ENCODE measurements around the gene MZB1. TPM values are rescaled to one million over a fixed set of nuclear protein-coding genes. Genes with fewer than 3 reads are reported as not detected.

MZB1 gene
- total and polyA plus RNA-seq, 2 of the 8 experiments (the other 6 are each of a cell fraction or from before 2014, with no cell fraction given) = 0.39 to 0.47 TPM

DNA sequence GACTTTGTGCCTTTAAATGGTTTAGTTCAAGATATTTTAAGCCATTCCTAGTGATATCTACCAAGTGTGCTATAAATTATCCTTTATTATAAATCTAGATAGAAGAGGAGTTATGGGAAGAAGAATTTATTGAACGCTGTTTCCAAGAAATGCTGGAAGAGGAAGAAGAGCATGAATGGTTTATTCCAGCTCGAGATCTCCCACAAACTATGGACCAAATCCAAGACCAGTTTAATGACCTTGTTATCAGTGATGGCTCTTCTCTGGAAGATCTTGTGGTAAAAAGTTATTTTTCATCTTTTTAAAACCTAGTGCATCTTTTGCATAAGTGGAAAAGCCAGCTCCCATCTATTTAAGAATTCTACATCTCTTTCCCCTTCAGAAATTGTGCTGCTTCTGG lies 25.2 kb downstream of the MZB1 start:
- H3K4me3 ChIP-seq (ENCODE audit: extremely low read depth in 1 of 4, insufficient read depth in 2 of 4, low read depth in 3 of 4, low read length in 4 of 4) = no peak overlapping the region
- H2BK120ac ChIP-seq (replicated peaks; ENCODE audit: low read depth, low read length) = no peak overlapping the region
- H3K18ac ChIP-seq (ENCODE audit: extremely low read depth, low read length) = no peak overlapping the region
- WGBS, 2 experiments (ENCODE audit: extremely low coverage in 1 of 2, insufficient coverage in 1 of 2, insufficient read length in 1 of 2, insufficient replicate concordance in 2 of 2, low coverage in 1 of 2, low lambda C conversion rate in 2 of 2, missing lambda C conversion rate in 1 of 2) = 89% methylated on average over 2 of the region's 2 CpGs; no CpG with 5 or more reads in 1 of the 2 experiments
- H3K23ac ChIP-seq (ENCODE audit: insufficient read length) = no peak overlapping the region
- no peak overlapping the region for H3K4me2 ChIP-seq (ENCODE audit: insufficient read depth in 1 of 2, low read depth in 2 of 2, low read length in 2 of 2)
- H3K9me3 ChIP-seq (ENCODE audit: insufficient read depth in 2 of 2, low read depth in 1 of 2, low read length in 1 of 2) = no peaks in the 10 kb centered on the region
- peaks cover 2 to 4% of the 10 kb centered on the region in 2 experiments for H4K20me1 ChIP-seq (replicated peaks in 1 of 2; ENCODE audit: control insufficient read depth in 1 of 2, insufficient read depth in 2 of 2, low read length in 2 of 2)
- H3K56ac ChIP-seq (replicated peaks; ENCODE audit: insufficient read length, low read depth, low read length) = no peak overlapping the region
- no peak overlapping the region for H4K5ac ChIP-seq (ENCODE audit: insufficient read length, low read depth, low read length)
- DNase-seq (ENCODE audit: low read depth in 1 of 2, low spot score in 2 of 2) (no peak), FAIRE-seq (no peak)
- H2AFZ ChIP-seq (ENCODE audit: low read length) = no peak overlapping the region
- no peak overlapping the region for H2AK5ac ChIP-seq (ENCODE audit: low read depth, low read length)
- CTCF ChIA-PET (ENCODE audit: partially characterized antibody) = no interaction called here
- peaks cover 5% of the 10 kb centered on the region; the same call in 1 of the 2 replicates for H3K79me1 ChIP-seq (ENCODE audit: low read depth, low read length)
- POLR2A ChIA-PET (ENCODE audit: partially characterized antibody) = interaction anchor here (0.8 to 2.3 kb wide), 3 partner anchors 9 to 32 kb away, joined by 3 to 8 read pairs (median 5); no protein-coding TSS in a partner anchor
- H2BK12ac ChIP-seq (ENCODE audit: low read depth, low read length) = no peak overlapping the region
- H3K79me2 ChIP-seq (ENCODE audit: control insufficient read depth in 1 of 2, insufficient read depth in 2 of 2, low read length in 2 of 2) = peaks cover 0 to 27% of the 10 kb centered on the region in 2 experiments; a peak in 2 of 4 replicates
- no peaks in the 10 kb centered on the region for H3K27me3 ChIP-seq (replicated peaks in 1 of 4; ENCODE audit: control insufficient read depth in 3 of 4, extremely low read depth in 1 of 4, insufficient read depth in 3 of 4, low read length in 3 of 4)
- no peak for TF ChIP-seq ASH2L (IDR thresholded peaks at IDR 0.05; ENCODE audit: low read length)
- no peak for TF ChIP-seq KDM5A (IDR thresholded peaks at IDR 0.05; ENCODE audit: low read length)
- no peak for TF ChIP-seq RNF2 (IDR thresholded peaks at IDR 0.05; ENCODE audit: borderline replicate concordance, low read depth, low read length, missing control alignments, poor library complexity, severe bottlenecking)
- TF ChIP-seq KDM4A (IDR thresholded peaks at IDR 0.05; ENCODE audit: low read depth, low read length, severe bottlenecking) = no peak
- TF ChIP-seq TAF7 (optimal IDR thresholded peaks at IDR 0.05; ENCODE audit: borderline replicate concordance, low read depth, low read length) = no peak
- no peak for TF ChIP-seq PHF8 (conservative IDR thresholded peaks at IDR 0.05; ENCODE audit: low read depth, low read length)
- no peak for TF ChIP-seq SIRT6 (IDR thresholded peaks at IDR 0.05; ENCODE audit: low read length)
- no peak for TF ChIP-seq TCF12 (IDR thresholded peaks at IDR 0.05; ENCODE audit: low read depth, low read length)
- TF ChIP-seq MAFK (IDR thresholded peaks at IDR 0.05; ENCODE audit: low read depth, low read length) = no peak
- TF ChIP-seq KDM1A (IDR thresholded peaks at IDR 0.05; ENCODE audit: borderline replicate concordance, low read length) = no peak
- TF ChIP-seq YY1 (IDR thresholded peaks at IDR 0.05; ENCODE audit: low read depth, low read length) = no peak
- H3K27ac ChIP-seq (ENCODE audit: low read depth, low read length) = no peak overlapping the region
- H4K8ac ChIP-seq (ENCODE audit: extremely low read depth, insufficient read depth, low read length) = no peak overlapping the region; the same call in 1 of the 2 replicates
- no peak overlapping the region for H2BK5ac ChIP-seq (ENCODE audit: low read depth, low read length)
- no peaks in the 10 kb centered on the region for H3K4me1 ChIP-seq (replicated peaks in 1 of 4; ENCODE audit: control insufficient read depth in 3 of 4, insufficient read depth in 4 of 4, low read length in 3 of 4)
- no peak overlapping the region for H3K14ac ChIP-seq (ENCODE audit: insufficient read length)
- H3K36me3 ChIP-seq (ENCODE audit: control insufficient read depth in 2 of 4, insufficient read depth in 4 of 4, low read length in 3 of 4) = peaks cover 21 to 53% (median 42%) of the 10 kb centered on the region in 4 experiments
- no peak overlapping the region for H2BK20ac ChIP-seq (ENCODE audit: low read length)
- H2BK15ac ChIP-seq (ENCODE audit: low read length) = no peak overlapping the region
- no peaks in the 10 kb centered on the region for H3K23me2 ChIP-seq (ENCODE audit: low read depth, low read length)
- no peak overlapping the region for H3K9ac ChIP-seq (replicated peaks in 1 of 4; ENCODE audit: extremely low read depth in 1 of 4, low read depth in 3 of 4, low read length in 3 of 4)
- no peak overlapping the region for H4K91ac ChIP-seq (replicated peaks; ENCODE audit: insufficient read length, low read length)
- no peak overlapping the region for H3K4ac ChIP-seq (replicated peaks; ENCODE audit: insufficient read length, low read depth, low read length)
